Activated T-helper 1 cell treated with Interleukin-2 at 50 U/mL for 16 hours (primary cell): ENCODE results near the gene GSK3B.

Source experiments
- DNase-seq: peaks from one replicate; pipeline ENCODE4 v3.0.0-alpha.2; 2020; ENCODE audit warnings: low read depth

Gene GSK3B

DNA sequence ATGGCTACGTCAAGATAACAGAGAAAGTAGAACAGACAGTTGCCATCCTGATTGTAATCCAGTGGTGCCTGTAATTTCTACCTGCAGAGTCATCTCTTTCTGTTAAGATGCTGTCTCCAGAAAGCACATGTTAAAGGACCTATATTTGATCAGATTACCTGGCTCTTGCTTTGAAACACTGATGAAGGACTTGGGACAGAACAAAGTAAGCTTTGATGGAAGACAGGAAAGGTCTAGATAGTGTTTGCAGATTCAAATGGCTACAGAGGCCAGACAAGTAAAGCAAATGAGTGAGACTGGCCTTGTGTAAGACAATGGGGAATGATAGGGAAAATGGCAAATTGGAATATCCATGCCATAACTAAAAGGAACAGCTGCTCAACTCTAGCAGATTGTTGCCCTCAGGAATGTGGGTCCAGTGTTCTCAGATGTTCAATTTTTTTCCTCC lies 1.8 kb upstream of the GSK3B start:
- DNase-seq, result no peak

DNA sequence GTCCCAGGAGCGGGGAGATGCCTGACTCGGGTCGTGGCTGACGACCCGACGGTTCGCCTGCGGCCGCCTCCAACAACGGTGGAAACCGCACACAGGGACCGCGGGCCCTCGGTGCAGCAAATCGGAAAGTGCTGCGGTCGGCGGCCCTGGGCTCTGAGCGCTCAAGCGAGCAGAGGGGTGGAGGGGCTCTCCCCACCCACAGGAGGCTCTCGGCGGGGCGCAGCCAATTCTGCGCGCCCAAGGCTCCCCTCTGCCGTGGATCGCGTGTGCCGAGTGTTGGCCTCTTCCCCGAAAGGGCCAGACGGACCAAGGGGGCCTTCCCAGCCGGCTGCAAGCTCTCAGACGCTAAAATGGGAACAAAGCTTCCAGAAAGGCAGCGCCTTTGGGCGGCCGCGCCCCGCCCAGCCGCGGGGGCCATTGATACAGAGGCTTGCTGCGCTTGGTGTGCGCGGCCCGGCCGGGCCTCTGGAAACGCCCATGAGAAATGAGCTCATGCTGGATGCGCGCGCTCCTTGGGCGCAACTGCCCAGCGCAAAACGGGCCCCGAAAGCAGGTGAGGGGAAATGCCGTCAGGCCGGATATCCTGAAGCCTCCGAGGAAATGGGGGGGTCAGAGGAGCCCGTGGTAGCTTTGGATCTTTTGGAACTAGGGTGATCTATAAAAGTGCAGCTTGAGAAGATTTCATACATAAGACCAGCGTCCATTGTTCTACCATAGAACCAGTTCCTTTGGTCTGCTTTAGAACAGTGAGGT lies 1.2 kb upstream of the GSK3B start:
- DNase-seq, result peak; percentile 70

- no peak for DNase-seq
Measured at GRCh38 chr3:120094776-120095225, 554 bp upstream of the GSK3B start.

DNA sequence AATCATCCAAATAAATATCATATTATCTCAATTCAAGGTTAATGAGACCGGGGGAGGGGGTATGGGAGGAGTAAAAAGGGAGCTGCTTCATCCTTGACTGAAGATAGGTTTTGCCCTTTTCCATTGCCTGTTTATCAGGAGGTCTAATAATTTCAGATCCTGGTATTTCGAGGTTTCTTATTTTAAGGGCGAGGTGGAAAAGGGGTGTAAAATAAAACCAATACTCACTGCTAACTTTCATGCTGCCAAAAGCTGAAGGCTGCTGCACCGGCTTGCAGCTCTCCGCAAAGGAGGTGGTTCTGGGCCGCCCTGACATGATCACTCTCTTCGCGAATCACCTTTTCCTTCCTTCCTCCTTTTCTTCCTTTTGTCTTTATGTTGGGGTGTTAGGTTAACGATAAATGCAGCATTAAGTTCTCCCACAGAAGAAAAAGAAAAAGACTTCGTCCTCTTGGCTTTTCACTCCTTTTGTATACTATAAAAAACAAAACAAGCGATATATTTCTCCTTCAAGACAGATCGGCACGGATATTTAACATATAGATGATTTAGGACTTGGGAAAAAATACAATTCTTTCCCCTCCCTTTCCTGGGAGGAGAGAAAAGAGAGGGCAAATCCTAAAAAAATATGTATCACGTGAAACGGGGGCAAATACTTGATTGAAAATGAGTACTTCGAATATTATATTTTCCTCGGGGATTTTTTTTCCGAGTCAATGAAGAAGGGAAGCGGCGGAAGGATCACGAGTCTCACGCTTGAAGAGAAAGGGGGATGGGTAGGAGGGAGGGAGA lies 932 bp downstream of the GSK3B start:
- no peak for DNase-seq

GRCh38 chr3:120092474-120092873 lies 1.8 kb downstream of the GSK3B start:
- no peak for DNase-seq

GRCh38 chr3:120090422-120090821 lies 3.8 kb downstream of the GSK3B start:
- DNase-seq, result no peak

DNA sequence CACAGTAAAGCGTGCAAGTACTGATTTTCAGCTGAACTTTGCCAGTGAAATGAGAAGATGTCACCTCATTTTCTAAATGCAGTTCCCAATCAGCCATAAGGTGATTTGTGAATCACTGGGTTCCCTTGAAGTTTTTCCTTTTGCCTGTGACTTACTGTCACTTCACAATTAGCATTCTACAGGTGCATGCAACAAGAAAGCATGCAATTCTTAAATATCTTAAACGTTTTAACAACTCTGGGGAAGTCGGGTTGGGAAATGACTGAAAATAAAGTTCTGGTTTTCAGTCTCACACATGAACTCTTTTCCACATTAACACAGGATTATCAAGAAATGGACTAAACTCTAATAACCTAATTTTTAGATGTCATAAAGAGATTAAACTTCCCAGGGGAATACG lies 5.2 kb downstream of the GSK3B start:
- no peak for DNase-seq

DNA sequence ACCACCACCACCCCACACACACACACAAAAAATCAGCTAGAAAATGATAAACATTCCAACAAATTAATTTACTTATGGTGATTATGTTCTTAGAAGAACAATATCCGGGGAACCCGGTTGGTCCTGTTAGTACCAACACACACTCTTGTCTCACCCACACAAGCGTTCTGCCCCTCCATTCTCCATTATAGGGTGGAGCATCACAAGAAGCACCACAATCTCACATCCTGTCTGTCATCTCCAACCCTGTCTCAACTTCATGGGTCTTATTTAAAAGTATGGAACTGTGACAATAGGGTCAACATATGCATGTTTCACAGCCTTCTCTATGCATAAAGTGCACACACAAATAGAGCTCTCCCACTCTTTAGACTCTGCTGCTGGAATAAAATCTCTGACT lies 5.6 kb downstream of the GSK3B start:
- no peak for DNase-seq

DNA sequence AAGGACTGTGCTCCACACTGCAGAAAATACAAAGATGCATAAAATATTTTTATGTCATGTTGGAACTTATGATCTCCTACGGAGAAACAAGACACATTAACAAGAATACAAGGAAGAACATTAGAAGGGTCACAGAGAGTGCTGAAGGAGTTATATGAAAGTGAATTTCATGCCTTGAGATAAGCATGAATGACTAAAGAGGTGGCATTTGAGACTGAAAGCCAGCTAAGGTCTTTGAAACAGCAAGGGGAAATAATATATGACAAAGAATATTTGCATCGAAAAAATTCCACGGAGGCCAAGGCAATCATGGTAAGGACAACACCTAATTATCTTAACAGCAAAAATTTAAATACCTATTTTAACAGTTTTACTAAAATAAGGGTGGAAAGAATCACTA lies 12.5 kb downstream of the GSK3B start:
- no peak for DNase-seq

- DNase-seq, result no peak
Measured at GRCh38 chr3:120080836-120081235, 13.4 kb downstream of the GSK3B start.

GRCh38 chr3:120077731-120078130 lies 16.5 kb downstream of the GSK3B start:
- DNase-seq, result no peak

GRCh38 chr3:120072867-120073525 lies 21.3 kb downstream of the GSK3B start:
- DNase-seq, result no peak

DNA sequence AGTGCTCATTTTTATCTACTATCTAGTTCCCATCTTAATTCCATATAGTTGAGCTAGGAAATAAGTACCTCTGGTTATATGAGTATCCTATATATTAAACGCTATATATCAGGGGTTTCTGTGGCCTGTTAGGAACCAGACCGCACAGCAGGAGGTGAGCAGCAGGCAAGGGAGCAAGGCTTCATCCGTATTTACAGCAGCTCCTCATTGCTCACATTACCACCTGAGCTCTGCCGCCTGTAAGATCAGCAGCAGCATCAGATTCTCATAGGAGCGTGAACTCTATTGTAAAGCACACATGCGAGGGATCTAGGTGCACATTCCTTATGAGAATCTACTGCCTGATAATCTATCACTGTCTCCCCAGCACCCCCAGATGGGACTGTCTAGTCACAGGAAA lies 23.0 kb downstream of the GSK3B start:
- no peak for DNase-seq

DNA sequence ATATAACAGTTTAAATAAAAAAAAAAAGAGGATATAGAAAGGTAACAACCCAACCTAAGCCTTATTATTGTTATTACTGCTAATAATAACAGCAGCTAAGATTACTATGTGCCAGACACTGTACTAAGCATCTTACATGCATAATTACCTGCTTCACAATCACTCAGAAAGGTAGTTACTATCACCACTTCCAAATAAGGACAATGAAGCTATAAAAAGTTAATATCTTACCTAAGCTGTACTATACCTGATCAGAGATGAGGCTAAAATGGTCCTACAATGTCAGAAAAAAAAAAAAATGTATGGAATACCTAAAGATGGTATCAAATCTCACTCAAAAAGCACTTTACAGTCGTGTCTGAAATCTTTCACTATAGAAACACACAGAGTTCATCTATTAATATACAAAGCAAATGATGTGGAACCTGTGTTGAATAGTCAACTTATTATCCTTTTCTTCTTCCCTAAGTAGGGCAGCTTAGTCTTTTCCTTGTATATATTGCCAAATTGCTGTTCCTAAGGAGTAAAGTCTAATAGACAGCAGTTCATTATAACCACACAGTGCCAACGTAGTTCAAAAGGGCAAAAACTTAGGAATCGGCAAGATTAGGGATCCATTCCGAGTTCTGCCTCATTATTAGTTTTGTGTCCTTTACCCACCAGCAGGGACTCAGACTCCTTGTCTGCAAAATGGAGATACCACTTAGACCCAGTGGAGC lies 23.8 kb downstream of the GSK3B start:
- no peak for DNase-seq

DNA sequence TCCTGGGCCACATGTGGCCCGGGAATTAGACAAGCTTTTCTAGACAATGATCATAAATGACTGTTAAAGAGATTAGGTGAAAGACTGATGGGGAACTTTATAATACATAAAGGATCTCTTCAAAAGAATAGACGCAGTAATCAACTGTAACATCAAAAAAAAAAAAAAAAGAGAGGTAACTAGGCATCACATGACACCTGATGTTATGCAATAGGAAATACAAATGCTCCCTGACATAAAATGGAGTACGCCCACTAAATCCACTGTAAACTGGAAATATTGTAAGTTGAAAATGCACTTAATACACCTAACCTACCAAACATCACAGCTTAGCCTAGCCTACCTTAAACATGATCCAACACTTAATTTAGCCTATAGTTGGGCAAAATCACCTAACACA lies 27.2 kb downstream of the GSK3B start:
- no peak for DNase-seq

DNA sequence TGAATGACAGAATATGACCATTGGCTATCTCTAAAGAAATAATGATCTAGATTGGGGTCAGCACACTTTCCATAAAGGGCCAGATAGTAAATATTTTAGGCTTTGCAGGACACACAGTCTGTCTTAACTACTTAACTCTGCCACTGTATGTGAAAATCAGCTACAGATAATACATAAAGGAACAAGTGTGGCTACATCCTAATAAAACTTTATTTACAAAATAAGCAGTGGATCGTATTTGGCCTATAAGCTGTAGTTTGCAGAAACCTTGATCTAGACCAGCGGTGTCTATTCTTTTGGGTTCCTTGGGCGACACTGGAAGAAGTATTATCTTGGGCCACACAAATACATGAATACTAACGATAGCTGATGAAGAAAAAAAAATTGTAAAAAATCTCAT lies 27.6 kb downstream of the GSK3B start:
- DNase-seq, result no peak

DNA sequence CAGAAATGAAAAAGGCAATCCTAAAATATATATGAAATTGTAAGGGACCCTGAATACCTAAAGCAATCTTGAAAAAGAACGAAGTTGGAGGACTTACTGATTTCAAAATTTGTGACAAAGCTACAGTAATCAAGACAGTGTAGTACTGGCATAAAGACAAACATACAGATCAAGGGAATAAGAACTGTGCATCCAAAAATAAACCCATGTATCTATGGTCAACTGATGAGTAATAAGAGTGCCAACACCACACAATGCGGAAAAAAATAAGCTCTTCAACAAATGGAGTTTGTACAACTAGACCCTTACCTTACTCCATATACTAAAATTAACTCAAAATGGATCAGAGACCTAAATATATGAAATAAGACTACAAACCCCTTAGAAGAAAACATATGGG lies 29.6 kb downstream of the GSK3B start:
- no peak for DNase-seq

GRCh38 chr3:120062474-120062873 lies 31.8 kb downstream of the GSK3B start:
- DNase-seq, result no peak

DNA sequence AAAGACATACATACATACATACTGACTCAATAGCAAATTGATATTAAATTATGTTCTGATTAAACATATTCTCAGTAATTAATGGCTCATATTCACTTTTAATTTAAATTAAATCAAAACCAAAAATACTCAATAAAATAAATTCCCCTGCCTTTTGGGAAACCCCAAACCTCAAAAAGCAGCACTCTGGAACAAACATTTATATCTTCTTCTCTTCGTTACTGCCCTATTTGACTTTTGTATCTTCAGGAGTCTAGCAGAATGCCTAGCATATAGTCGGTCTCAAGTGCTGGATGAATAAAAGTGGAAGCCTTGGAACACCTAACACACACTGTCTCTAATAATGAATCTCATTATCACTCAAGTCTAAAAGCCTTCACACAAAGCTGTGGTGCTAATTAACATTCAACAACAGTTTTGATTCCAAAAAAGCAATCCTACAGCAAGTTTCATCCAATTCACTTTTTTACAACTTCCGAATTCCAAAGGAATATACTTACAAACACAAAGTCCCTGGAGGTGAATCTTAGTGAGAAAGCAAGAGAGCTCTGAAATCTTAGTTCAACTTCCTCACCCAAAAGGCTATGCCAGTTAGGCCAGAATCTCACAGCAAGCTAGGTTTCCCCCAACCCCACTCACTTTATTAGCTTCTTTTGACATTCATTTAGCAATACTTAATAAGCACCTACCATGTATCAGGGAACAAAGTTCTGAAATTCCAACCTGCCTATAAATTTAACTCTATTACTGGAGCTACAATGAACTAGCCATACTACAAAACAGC lies 35.0 kb downstream of the GSK3B start:
- DNase-seq, result no peak

DNA sequence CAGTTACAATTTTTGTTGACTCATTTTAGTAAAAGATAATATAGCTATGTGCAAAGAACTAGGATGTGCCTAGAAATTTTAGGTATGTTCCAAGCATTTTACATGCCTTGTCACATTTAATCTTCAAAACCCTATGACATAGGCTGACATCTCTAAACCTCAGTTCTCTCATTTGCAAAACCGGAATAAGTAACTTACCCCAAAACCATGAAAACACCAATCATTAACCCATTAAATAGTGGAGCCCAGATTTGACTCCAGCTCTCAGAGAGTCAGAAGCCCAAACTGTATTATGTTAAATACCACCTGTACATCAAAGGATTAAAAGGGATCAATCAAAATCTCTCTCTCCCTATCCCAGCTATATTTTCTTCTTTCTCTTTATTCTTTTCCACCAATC lies 36.6 kb downstream of the GSK3B start:
- no peak for DNase-seq

- DNase-seq, result no peak
Measured at GRCh38 chr3:120057029-120057428, 37.2 kb downstream of the GSK3B start.
